Lung microvascular endothelial cell (primary cell): Measurements from ENCODE around the gene ASCL5. TPM values are rescaled to one million over a fixed set of nuclear protein-coding genes. Genes with fewer than 3 reads are reported as not detected.

Experiments
- DNase-seq, 2 donors: peaks; one replicate each; pipeline versions ENCODE4 v3.0.0 to v3.0.0-alpha.2; 2010; ENCODE audit warnings: low read depth in 2 of 2
- total RNA-seq: library from RNA; depleted of rRNA; stranded (reverse); fragments of >200 nt; gene quantifications from 2 replicates; pipeline ENCODE4 v1.2.1, GENCODE V29; 2014

The ASCL5 gene
- total RNA-seq, 1 donor from 2014 or later: not detected

GRCh38 chr1:201136355-201137023 is 9.5 kb upstream of the ASCL5 start:
- no peak for DNase-seq

DNA sequence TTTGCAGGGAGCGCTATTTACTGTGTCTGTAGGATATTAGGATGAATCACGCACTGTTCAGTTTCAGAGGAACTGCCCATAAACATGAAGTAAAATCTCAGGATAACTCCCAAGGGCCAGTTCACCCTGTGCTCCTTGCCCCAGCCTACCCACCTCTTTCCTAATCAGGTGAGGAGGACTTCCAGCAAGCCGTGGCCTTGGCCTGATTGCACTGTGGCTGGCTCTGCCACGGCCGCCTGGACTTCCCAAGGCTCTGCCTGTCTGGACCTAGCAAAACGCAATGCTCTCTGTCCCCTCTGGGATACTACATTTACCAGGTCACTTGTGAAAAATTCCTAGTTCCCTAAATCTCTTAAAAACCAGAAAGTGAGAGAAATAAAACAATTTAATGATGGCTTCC is 7.4 kb upstream of the ASCL5 start:
- no peak for DNase-seq

DNA sequence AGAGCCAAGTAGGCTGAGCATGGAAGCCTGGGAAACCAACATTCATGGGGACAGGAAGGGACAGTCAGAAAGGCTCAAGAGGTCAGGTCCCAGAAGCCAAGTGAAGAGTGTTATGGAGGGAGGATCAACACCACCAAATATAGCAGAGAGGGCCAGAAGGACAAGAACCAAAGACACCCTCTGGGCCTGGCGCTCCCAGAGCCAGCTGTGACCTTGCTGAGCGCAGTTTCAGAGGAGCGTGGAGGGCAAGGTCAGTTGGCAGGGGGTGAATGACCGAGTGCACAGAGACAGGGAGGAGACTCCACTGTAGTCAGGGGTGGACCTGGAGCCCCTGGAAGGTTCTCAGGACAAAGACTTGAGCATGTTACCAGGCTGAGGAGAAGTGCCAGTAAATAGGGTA is 4.4 kb upstream of the ASCL5 start:
- no peak for DNase-seq

GRCh38 chr1:201128962-201129361 is 2.0 kb upstream of the ASCL5 start:
- DNase-seq: no peak

- no peak for DNase-seq
Observed at GRCh38 chr1:201128476-201128875, 1.5 kb upstream of the ASCL5 start.

DNA sequence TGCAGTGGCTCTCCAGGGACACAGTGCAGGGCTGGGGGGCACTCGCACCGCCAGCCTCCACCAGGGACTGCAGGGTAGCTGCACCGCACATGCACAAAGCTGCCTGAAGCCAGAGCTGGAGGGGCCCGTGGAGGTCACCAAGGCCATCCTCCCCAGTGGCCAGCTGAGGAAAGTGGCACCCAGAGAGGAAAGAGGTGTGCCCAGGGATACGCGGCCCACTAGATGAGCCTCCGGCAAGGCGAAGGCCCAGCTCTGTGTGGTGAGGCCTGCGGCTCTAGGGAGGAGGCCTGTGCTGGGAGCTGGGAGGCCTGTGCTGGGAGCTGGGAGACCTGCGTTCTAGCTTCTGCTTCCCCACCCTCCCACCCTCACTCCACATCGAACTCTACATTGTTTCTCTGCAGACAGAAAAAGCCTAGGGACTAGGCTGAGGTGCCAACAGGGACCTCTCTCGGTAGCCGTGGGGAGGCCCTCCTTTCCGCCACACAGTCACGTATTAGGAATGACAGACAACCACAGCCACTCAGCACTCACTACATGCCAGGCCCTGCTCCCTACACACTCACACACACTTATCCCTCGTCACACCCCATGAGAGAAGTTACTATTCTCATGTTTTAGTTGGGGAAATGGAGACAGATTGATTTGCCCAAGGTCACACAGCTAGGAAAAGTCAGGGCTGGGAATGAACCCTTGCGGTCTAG is 921 bp upstream of the ASCL5 start:
- no peak for DNase-seq

DNA sequence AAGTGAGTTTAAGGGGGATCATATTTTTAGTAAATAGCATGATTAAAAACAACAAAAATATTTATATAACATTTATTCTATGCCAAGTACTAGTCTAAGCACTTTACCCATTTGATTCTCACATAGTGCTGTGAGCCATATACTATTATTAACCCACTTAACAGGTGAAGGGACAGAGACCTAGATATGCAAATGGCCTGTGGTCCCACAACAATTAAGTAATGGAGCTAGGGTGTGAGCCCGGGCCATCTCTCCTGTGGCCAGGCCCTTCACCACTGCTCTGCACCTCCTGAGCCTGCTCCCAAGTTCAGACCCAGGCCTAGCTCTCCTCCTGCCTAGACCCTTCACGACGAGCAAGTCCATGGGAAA is 537 bp downstream of the ASCL5 start:
- no peak for DNase-seq

- no peak for DNase-seq
Observed at GRCh38 chr1:201125800-201126199, 1.2 kb downstream of the ASCL5 start.

GRCh38 chr1:201125019-201125418 is 2.0 kb downstream of the ASCL5 start:
- peak in 1 of 2 donors; percentile 48 for DNase-seq

- no peak for DNase-seq
Observed at GRCh38 chr1:201123866-201124265, 3.1 kb downstream of the ASCL5 start.

- no peak for DNase-seq
Observed at GRCh38 chr1:201122321-201122957, 4.5 kb downstream of the ASCL5 start.

DNA sequence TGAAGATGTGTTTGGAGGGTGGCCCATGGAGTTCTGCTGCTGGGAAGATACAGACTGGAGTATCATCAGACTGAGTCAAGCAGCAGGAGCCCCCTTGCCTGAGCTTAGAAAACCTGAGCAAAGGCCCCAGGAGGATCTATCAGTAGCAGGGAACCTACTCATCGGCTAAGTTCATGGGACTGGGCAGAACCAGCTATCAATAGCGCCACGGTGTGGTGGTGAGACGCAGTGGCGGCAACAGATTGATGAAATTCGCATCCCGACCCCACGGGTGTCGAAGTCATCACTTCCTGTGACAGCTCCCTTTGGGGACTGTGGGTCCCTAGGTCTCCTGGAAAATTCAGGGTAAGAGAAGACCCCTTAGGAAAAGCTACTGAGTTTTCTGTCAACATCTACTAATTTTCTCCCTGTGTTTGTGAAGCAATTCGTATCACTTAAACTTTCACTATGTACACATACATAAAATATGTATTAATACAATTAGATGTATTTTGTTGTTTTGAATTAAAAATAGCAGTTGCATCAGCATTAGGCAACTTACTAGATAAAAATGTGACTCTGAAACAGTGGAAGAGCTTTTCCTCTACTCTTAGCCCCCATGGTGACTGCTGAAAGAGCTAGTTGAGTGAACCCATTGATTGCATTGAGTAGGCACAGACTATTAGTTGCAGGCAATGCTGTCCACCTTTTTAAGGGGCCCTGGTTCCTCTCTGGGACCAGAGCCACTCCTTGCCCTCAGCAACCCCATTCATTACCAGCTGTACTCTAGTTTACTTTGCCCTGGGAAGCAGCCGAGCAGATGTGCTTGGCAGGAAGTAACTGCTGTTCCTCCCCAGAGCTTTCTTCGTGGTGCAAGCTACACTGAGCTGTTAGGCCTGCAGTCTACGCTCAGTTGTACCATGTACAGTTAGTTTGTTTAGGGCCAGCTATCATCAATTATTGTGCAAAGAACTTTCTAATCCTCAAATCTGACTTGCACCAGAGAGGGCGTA is 7.5 kb downstream of the ASCL5 start:
- peak; percentile 60 to 67 for DNase-seq

DNA sequence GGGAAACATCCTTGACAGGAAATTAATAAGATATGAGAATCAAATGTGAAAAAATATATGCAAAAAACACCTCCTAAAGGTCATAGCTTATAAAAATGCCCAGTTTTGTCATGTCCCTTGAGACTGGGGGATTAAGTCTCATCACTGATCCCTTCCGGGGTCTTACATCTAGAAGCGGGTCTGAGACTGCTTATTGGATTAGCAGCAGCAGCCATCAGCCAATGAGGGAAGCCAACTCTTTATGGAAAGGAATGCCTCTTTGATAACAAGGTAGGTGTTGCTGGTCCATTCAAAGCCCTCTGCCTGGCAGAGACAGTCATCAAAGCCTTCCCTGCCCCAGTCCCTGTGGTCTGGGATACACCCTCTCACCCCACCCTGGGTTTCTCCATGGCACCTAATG is 10.9 kb downstream of the ASCL5 start:
- no peak for DNase-seq

DNA sequence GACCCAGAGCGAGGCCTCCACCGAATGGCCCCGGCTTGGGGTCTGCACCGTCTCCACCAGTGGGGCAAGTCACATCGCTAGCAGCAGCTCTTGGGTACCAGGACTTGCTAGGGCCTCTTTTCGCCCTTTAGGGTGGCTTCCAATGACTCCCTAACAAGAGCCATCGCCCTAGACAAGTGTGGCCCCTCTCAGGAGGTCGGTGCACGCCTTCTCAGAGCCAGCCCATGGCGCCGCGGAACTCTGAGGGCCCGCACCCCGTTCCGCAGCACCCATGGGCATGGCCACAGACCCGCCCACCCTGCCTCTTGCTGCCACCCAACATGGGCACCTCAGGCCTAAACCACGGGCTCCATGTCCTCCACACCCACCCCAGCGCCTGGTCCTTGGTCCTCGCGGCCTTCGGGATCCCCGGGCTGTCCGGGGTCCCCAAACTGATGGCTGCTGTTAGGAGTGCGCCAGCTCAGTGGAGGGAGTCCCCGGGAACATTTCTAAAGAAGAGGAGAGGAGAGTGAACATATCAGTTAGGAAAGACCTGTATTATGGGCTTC is 11.5 kb downstream of the ASCL5 start:
- DNase-seq: no peak

DNA sequence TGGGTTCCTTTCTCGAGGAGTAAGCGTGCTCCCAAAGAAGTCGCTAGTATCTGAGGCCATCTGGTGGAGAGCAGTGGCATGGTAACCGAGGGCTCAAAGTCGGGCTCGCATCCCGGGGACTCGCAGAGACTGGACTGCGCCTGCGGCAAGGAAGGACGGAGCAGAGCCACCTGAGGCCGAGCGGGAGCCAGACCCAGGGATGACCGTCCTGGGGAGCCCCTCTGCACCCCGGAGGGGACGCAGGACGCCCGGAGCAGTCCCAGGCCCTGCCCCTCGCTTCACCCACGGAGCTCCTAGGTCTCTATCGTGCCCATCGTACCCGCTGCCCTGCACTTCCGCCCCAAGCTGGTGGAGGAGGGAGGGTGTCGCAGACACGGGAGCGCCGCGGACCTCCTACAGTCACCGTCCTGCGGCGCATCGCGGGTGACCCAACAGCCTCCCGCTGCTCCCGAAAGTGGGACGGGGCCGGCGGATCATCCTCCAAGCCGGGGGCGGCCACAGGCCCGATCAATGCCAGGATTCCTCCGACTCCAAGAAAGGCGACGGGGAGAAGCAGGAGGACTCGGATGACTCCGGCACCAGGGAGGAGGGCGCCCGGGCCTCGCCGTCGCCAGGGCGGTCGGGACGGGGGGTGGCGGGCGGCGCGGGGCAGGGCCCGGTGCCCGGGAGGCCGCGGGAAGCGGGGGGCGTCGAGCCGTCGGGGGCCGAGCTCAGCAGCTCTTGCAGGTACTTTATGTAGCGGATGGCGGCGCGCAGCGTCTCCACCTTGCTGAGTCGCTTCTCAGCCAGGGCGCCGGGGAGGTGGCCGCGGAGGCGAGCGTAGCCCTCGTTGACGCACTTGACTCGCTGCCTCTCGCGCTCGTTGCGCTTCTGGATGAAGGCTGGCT is 12.5 kb downstream of the ASCL5 start:
- peak; percentile 72 to 86 for DNase-seq

GRCh38 chr1:201113451-201114244 is 13.3 kb downstream of the ASCL5 start:
- no peak for DNase-seq

DNA sequence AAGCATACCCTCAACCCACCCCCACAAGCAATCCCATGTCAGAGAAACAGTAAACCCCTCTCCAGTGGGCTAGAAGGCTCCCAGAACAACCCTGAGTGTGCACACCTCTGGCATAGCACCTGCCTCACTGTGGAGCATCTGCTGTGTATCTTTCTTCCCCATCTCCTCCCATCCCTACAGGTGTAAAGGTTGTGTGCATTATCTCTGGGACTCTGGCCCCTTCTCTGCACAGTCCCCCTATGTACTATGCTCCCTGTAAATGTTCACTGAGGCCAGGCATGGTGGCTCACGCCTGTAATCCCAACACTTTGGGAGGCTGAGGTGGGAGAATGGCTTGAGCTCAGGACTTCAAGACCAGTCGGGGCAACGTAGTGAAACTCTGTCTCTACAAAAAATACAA is 14.1 kb downstream of the ASCL5 start:
- no peak for DNase-seq

- no peak for DNase-seq
Observed at GRCh38 chr1:201112173-201112731, 14.7 kb downstream of the ASCL5 start, which contains the start of gene CACNA1S. Gene CACNA1S (minus strand): TSS chr1:201112426. CDS start chr1:201112339, 87 bp downstream.

DNA sequence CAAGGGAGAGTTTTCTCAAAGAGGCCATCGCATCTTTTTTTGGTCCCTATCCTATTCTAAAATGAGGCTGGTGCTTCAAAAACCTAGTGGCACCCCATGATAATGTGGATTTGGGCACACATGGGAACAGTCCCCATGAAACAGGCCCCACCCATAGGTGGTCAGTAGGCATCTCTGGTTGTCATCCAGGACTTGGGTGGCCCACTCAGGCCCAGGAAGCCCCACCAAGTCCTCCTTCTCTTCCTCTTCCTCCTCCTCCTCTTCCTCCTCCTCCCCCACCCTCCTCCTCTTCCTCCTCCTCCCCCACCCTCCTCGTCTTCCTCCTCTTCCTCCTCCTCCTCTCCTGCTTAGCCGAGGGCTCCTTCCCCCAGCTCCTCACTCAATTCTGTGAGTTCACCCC is 15.3 kb downstream of the ASCL5 start:
- DNase-seq: no peak
